IMR-90 (cell line): ENCODE measurements around the gene TBCEL.
"Not testable (repeated sequence)": the region's sequence is repeated elsewhere in the genome, so short reads cannot be mapped to it uniquely, and the experiment has no call there.

Experiments used
- CEBPB ChIP-seq: IDR thresholded peaks from 2 replicates; pipeline ENCODE4 v1.6.1; 2012; ENCODE audit warnings: low read depth, low read length, improper control_type of control experiment
- FOS ChIP-seq: fragments of 150-350 bp; IDR thresholded peaks from 2 replicates; pipeline ENCODE4 v1.6.1; 2016; ENCODE audit warnings: low read depth, low read length
- POLR2A ChIP-seq: IDR thresholded peaks from 2 replicates; pipeline ENCODE4 v1.6.1; 2012; ENCODE audit warnings: mild to moderate bottlenecking, low read depth, low read length
- RFX5 ChIP-seq: IDR thresholded peaks from 2 replicates; pipeline ENCODE4 v1.8.0; 2012; ENCODE audit warnings: low read depth, mild to moderate bottlenecking, low read length, moderate library complexity
- SMC3 ChIP-seq: fragments of 150-350 bp; IDR thresholded peaks from 2 replicates; pipeline ENCODE4 v1.6.1; 2016; ENCODE audit warnings: low read depth, mild to moderate bottlenecking, antibody characterized with exemption, low read length, moderate library complexity
- TF ChIP-seq, protein P1 (sequence below): conservative IDR thresholded peaks from 2 replicates; pipeline ENCODE4 v1.5.1; 2012; ENCODE audit warnings: mild to moderate bottlenecking, low read depth, low read length, improper control_type of control experiment

DNA sequence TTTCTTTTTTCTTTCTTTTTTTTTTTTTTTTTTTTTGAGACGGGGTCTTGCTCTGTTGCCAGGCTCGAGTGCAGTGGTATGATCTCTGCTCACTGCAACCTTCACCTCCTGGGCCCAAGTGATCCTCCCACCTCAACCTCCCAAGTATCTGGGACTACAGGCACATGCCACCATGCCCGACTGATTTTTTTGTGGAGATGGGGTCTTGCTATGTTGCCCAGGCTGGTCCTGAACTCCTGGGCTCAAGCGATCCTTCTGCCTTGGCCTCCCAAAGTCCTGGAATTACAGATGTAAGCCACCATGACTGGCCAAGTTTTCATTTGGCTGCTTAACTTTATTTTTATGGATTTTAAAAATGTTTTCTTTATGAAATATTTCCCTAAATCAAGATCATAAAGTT lies 7.7 kb downstream of the TBCEL start:
- TF ChIP-seq, protein P1, sequence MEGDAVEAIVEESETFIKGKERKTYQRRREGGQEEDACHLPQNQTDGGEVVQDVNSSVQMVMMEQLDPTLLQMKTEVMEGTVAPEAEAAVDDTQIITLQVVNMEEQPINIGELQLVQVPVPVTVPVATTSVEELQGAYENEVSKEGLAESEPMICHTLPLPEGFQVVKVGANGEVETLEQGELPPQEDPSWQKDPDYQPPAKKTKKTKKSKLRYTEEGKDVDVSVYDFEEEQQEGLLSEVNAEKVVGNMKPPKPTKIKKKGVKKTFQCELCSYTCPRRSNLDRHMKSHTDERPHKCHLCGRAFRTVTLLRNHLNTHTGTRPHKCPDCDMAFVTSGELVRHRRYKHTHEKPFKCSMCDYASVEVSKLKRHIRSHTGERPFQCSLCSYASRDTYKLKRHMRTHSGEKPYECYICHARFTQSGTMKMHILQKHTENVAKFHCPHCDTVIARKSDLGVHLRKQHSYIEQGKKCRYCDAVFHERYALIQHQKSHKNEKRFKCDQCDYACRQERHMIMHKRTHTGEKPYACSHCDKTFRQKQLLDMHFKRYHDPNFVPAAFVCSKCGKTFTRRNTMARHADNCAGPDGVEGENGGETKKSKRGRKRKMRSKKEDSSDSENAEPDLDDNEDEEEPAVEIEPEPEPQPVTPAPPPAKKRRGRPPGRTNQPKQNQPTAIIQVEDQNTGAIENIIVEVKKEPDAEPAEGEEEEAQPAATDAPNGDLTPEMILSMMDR: not testable (repeated sequence)
- TF ChIP-seq FOS, CEBPB, SMC3, POLR2A, RFX5: not testable (repeated sequence)
